NOMO-1 treated with dmso at 0.1 percent for 144 hours (cell line): ENCODE data around the gene DSCAML1.

ENCODE experiments used
- DNase-seq: peaks from one replicate; lab custom pipeline; 2025; ENCODE audit not compliant: unreplicated experiment; lab: John Stamatoyannopoulos, UW

The DSCAML1 gene

GRCh38 chr11:117833401-117833891 lies 36.4 kb upstream of the DSCAML1 start:
- no peak for DNase-seq

- no peak for DNase-seq
Observed at GRCh38 chr11:117832511-117832910, 35.5 kb upstream of the DSCAML1 start.

GRCh38 chr11:117831661-117832415 lies 34.8 kb upstream of the DSCAML1 start:
- DNase-seq, result no peak

- no peak for DNase-seq
Observed at GRCh38 chr11:117830674-117831351, 33.8 kb upstream of the DSCAML1 start.

- no peak for DNase-seq
Observed at GRCh38 chr11:117830072-117830471, 33.1 kb upstream of the DSCAML1 start.

- no peak for DNase-seq
Observed at GRCh38 chr11:117829369-117829725, 32.3 kb upstream of the DSCAML1 start.

GRCh38 chr11:117828611-117829368 lies 31.8 kb upstream of the DSCAML1 start:
- no peak for DNase-seq

- DNase-seq, result no peak
Observed at GRCh38 chr11:117827521-117828511, 30.8 kb upstream of the DSCAML1 start.

GRCh38 chr11:117826832-117827231 lies 29.8 kb upstream of the DSCAML1 start:
- no peak for DNase-seq

- DNase-seq, result no peak
Observed at GRCh38 chr11:117826190-117826570, 29.2 kb upstream of the DSCAML1 start.

- DNase-seq, result no peak
Observed at GRCh38 chr11:117825538-117826189, 28.6 kb upstream of the DSCAML1 start.

GRCh38 chr11:117824571-117825537 lies 27.8 kb upstream of the DSCAML1 start, which contains the start of gene FXYD2:
Gene FXYD2 (minus strand): TSS chr11:117824744. CDS start chr11:117824678, 66 bp downstream.
- no peak for DNase-seq

GRCh38 chr11:117823946-117824420 lies 27.0 kb upstream of the DSCAML1 start:
- DNase-seq, result no peak

GRCh38 chr11:117823294-117823945 lies 26.4 kb upstream of the DSCAML1 start:
- no peak for DNase-seq

GRCh38 chr11:117822074-117823033 lies 25.3 kb upstream of the DSCAML1 start:
- no peak for DNase-seq

GRCh38 chr11:117821431-117821830 lies 24.4 kb upstream of the DSCAML1 start:
- no peak for DNase-seq

- DNase-seq, result no peak
Observed at GRCh38 chr11:117820516-117820915, 23.5 kb upstream of the DSCAML1 start.
